Left lung (tissue), 10 donors: ENCODE results near the gene PTDSS2. TPM values are rescaled to one million over a fixed set of nuclear protein-coding genes. Genes with fewer than 3 reads are reported as not detected.

Source experiments
- ATAC-seq: fragments of 200-7000 bp; cut with Tn5 transposase; one replicate; pipeline ENCODE4 v1.9.1; 2020; ENCODE audit warnings: moderate library complexity
- DNase-seq, 4 donors: peaks; one replicate each; pipeline ENCODE4 v3.0.0-alpha.2; 2013 to 2020
- H3K27ac ChIP-seq, 2 donors: fragments of 200-600 bp; sonication (generic) in 1 of 2; one replicate each; pipeline versions ENCODE4 v1.5.0 to v1.8.0; 2020 to 2021
- H3K27me3 ChIP-seq, 2 donors: fragments of 200-600 bp; sonication (generic) in 1 of 2; one replicate each; pipeline versions ENCODE4 v1.5.0 to v1.8.0; 2020 to 2021
- H3K36me3 ChIP-seq, 2 donors: fragments of 200-600 bp; sonication (generic) in 1 of 2; one replicate each; pipeline versions ENCODE4 v1.5.0 to v1.8.0; 2020 to 2021
- H3K4me1 ChIP-seq, 2 donors: fragments of 200-600 bp; one replicate each; pipeline ENCODE4 v1.8.0; 2021
- H3K4me3 ChIP-seq, 2 donors: fragments of 200-600 bp; sonication (generic) in 1 of 2; one replicate each; pipeline versions ENCODE4 v1.5.0 to v1.8.0; 2020 to 2021; ENCODE audit warnings: mild to moderate bottlenecking in 1 of 2
- H3K9me3 ChIP-seq, 2 donors: fragments of 200-600 bp; sonication (generic) in 1 of 2; one replicate each; pipeline versions ENCODE4 v1.5.0 to v1.8.0; 2020 to 2021
- intact Hi-C, 2 donors: fragments of 100-400 bp; cut with DNase I; formaldehyde crosslinking; loops; one replicate each; pipeline versions ENCODE4 v1.11.2 to v1.14.2; 2022
- polyA plus RNA-seq, 6 donors: library from polyadenylated mRNA; unstranded; fragments of 120-200 nt; gene quantifications; one replicate each; pipeline ENCODE4 v1.2.1, GENCODE V29; 2013; ENCODE audit not compliant: insufficient read length in 6 of 6
- total RNA-seq, 2 donors: library from RNA; stranded (reverse); fragmentation: NEBNext Ultra II Directional; extraction: Animal tissue kit (Norgen Biotek cat#: 25700); gene quantifications; one replicate each; pipeline ENCODE4 v1.2.1, GENCODE V29; 2021
- TF ChIP-seq, protein P1 (sequence below), 2 donors: fragments of 200-600 bp; sonication (generic) in 1 of 2; IDR thresholded peaks; one replicate each; pipeline versions ENCODE4 v1.5.0 to v1.8.0; 2021; ENCODE audit warnings: antibody characterized with exemption in 2 of 2
- donor health status: DM: no; HTN: yes; CAD: no.
- donor health status: DM: no; HTN: no; CAD: no.

The PTDSS2 gene
- total and polyA plus RNA-seq, 8 donors = 21.5 to 30.3 (median 25.7) TPM

DNA sequence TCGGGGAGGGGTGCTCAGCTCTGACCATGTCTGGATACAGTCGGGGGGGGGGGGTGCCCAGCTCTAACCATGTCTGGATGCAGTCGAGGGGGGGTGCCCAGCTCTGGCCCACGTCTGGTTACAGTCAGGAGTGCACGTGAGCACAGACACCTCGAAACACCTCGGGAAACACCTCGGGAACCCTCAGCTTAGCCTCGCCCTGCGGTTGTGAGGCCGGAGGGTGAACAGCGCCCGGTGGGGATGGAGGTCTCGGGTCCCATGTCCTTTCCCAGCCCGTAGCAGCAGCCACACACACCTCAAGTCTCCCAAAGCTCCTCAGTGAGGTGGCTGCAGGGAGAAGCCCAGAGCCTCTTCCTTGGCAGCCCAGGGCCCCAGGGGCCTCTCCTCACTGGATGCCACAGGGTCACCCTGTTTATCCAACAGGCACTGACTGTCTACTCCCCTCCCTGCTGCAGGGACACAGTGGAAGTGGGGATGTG lies 37.4 kb upstream of the PTDSS2 start:
- TF ChIP-seq, protein P1, sequence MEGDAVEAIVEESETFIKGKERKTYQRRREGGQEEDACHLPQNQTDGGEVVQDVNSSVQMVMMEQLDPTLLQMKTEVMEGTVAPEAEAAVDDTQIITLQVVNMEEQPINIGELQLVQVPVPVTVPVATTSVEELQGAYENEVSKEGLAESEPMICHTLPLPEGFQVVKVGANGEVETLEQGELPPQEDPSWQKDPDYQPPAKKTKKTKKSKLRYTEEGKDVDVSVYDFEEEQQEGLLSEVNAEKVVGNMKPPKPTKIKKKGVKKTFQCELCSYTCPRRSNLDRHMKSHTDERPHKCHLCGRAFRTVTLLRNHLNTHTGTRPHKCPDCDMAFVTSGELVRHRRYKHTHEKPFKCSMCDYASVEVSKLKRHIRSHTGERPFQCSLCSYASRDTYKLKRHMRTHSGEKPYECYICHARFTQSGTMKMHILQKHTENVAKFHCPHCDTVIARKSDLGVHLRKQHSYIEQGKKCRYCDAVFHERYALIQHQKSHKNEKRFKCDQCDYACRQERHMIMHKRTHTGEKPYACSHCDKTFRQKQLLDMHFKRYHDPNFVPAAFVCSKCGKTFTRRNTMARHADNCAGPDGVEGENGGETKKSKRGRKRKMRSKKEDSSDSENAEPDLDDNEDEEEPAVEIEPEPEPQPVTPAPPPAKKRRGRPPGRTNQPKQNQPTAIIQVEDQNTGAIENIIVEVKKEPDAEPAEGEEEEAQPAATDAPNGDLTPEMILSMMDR (IDR thresholded peaks at IDR 0.05) = no peak
- DNase-seq (peak in 2 of 4 donors; percentile 28 to 72), ATAC-seq (no peak)
- no peaks in the 10 kb centered on the region for H3K36me3 ChIP-seq
- H3K9me3 ChIP-seq = no peaks in the 10 kb centered on the region
- intact Hi-C loops = no loop called here
- peak overlapping the region in 1 of 2 donors; percentile 53 for H3K27ac ChIP-seq
- H3K4me1 ChIP-seq = peaks cover 10 to 40% of the 10 kb centered on the region in 2 donors
- H3K4me3 ChIP-seq = peak overlapping the region in 1 of 2 donors; percentile 12
- H3K27me3 ChIP-seq = peaks cover 0 to 16% of the 10 kb centered on the region in 2 donors

DNA sequence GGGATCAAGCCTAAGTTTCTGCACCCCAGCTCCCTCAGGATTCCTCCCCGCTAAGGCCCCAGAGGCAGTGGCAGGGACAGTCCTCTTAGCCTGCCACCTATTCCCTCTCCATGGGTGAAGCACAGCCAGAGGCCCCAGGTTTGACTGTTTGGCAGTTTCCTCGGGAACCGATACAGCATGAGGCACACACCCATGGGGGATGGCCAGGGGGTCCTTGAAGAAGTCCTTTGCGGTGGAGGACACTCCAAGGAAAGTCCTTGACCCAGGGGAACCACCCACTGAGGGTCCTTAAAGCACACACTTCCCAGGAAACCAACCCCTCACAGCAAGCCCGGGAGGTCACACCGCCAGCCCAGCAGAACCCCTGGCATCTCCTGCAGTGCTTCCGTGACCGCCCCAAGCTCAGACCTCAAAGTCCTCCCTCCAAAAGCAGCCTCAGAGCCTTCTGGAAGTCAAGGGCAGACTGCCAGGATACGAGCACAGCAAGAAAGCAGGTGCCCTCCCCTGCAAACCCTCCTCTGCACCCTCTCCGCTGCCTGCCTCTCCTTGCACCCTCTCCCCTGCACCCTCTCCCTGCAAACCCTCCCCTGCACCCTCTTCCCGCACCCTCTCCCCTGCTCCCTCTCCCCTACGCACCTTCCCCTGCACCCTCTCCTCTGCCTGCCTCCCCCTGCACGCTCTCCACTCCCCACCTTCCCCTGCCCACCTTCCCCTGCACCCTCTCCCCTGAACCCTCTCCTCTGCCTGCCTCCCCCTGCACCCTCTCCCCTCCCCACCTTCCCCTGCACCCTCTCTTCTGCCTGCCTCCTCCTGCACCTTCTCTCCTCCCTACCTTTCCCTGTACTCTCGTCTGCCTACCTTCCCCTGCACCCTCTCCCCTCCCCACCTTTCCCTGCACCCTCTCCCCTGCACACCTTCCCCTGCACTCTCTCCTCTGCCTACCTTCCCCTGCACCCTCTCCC lies 36.7 kb upstream of the PTDSS2 start:
- intact Hi-C loops = no loop called here
- TF ChIP-seq, protein P1 (IDR thresholded peaks at IDR 0.05) = no peak
- H3K36me3 ChIP-seq = no peaks in the 10 kb centered on the region
- DNase-seq = peak in 3 of 4 donors; percentile 51 to 66 (median 61)
- H3K4me3 ChIP-seq = peak overlapping the region in 1 of 2 donors; percentile 12
- H3K9me3 ChIP-seq = no peaks in the 10 kb centered on the region
- H3K27ac ChIP-seq = peak overlapping the region in 1 of 2 donors; percentile 53
- H3K4me1 ChIP-seq = peaks cover 12 to 41% of the 10 kb centered on the region in 2 donors
- peaks cover 0 to 24% of the 10 kb centered on the region in 2 donors for H3K27me3 ChIP-seq
- ATAC-seq = peak; percentile 46

DNA sequence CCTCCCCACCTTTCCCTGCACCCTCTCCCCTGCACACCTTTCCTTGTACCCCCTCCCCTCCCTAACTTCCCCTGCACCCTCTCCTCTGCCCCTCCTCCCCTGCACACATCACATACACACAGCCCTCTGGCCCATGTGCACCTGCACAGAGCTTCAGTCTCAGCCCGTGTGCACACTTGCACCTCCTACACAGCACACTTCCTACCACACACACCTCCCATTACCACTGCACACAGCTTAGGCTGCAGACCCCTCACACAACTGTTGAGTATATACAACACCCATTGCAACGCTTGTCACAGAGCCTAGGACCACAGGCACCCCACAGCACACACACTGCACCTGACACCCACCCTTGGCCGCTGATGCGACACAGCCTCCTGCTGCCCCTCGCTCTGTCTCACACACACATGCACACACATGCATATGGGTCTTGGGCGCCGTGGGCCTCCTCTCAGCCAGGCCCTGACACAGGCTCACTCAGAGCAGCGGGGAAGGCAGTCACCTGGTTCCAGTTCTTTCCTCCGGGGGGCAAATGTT lies 35.7 kb upstream of the PTDSS2 start:
- intact Hi-C loops = no loop called here
- Histone ChIP-seq H3K9me3 (no peaks in the 10 kb centered on the region), H3K27ac (peak overlapping the region in 1 of 2 donors; percentile 76), H3K27me3 (peaks cover 0 to 26% of the 10 kb centered on the region in 2 donors), H3K4me1 (peaks cover 12 to 41% of the 10 kb centered on the region in 2 donors), H3K4me3 (peak overlapping the region; percentile 11 to 48), H3K36me3 (no peaks in the 10 kb centered on the region)
- DNase-seq (peak in 1 of 4 donors; percentile 19), ATAC-seq (no peak)
- TF ChIP-seq, protein P1 (IDR thresholded peaks at IDR 0.05) = no peak

DNA sequence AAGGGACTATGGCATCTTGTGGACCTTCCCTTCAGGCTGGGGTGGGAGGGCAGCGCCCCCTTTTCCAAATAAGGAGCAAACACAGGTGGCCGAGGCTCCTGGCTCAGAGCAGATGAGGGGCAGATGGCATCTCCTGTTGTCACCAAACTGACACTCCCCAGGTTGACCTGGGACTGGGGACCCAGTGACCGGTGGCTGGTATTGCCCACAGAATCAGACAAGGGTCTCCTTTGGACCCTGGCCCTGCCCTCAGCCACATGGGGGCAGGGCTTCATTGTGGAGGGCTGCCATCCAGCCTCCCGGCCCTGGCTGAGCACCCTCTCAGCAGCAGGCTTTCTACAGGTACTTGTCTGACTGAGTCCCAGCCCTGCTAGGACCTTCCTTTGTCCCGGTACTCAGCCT lies 34.4 kb upstream of the PTDSS2 start:
- Histone ChIP-seq H3K4me1 (peaks cover 12 to 41% of the 10 kb centered on the region in 2 donors), H3K27ac (peak overlapping the region; percentile 83), H3K4me3 (peak overlapping the region; percentile 56 to 66), H3K27me3 (peaks cover 0 to 34% of the 10 kb centered on the region in 2 donors), H3K9me3 (no peaks in the 10 kb centered on the region), H3K36me3 (no peaks in the 10 kb centered on the region)
- intact Hi-C loops = no loop called here
- TF ChIP-seq, protein P1 (IDR thresholded peaks at IDR 0.05) = no peak
- no peak for ATAC-seq
- DNase-seq = peak in 1 of 4 donors; percentile 37
